ENCODE measurements around the gene TRUB1.

TRUB1 gene

GRCh38 chr10:114912470-114912859, 25.5 kb upstream of the TRUB1 start:
- DNase-seq (ENCODE audit: extremely low spot score), result no peak
- TF ChIP-seq NFRKB (IDR thresholded peaks at IDR 0.05) (no peak), L3MBTL2 (conservative IDR thresholded peaks at IDR 0.05) (no peak), HDGF (IDR thresholded peaks at IDR 0.05; ENCODE audit: borderline replicate concordance) (no peak), BHLHE40 (IDR thresholded peaks at IDR 0.05; ENCODE audit: borderline replicate concordance) (no peak), FOXM1 (IDR thresholded peaks at IDR 0.05; ENCODE audit: borderline replicate concordance) (no peak), FOXK2 (IDR thresholded peaks at IDR 0.05) (no peak), SUZ12 (IDR thresholded peaks at IDR 0.05) (no peak), ARNT (IDR thresholded peaks at IDR 0.05) (no peak), TARDBP (IDR thresholded peaks at IDR 0.05) (no peak), ZNF384 (IDR thresholded peaks at IDR 0.05) (no peak), SP1 (IDR thresholded peaks at IDR 0.05) (no peak), ELF4 (IDR thresholded peaks at IDR 0.05) (no peak), FOXA1 (IDR thresholded peaks at IDR 0.05) (no peak), PKNOX1 (IDR thresholded peaks at IDR 0.05) (no peak), CTBP1 (IDR thresholded peaks at IDR 0.05; ENCODE audit: borderline replicate concordance) (no peak)
- ChIA-PET POLR2A (no interaction called here), CTCF (no interaction called here)

GRCh38 chr10:114914560-114914959, 23.4 kb upstream of the TRUB1 start:
- POLR2A ChIA-PET, result no interaction called here
- TF ChIP-seq SP1 (IDR thresholded peaks at IDR 0.05) (no peak), NFRKB (IDR thresholded peaks at IDR 0.05) (no peak), ZNF384 (IDR thresholded peaks at IDR 0.05) (no peak), TARDBP (IDR thresholded peaks at IDR 0.05) (no peak), BHLHE40 (IDR thresholded peaks at IDR 0.05; ENCODE audit: borderline replicate concordance) (no peak), ELF4 (IDR thresholded peaks at IDR 0.05) (no peak), PKNOX1 (IDR thresholded peaks at IDR 0.05) (no peak), HDGF (IDR thresholded peaks at IDR 0.05; ENCODE audit: borderline replicate concordance) (no peak), SUZ12 (IDR thresholded peaks at IDR 0.05) (no peak), FOXA1 (IDR thresholded peaks at IDR 0.05) (no peak), CTBP1 (IDR thresholded peaks at IDR 0.05; ENCODE audit: borderline replicate concordance) (no peak), FOXM1 (IDR thresholded peaks at IDR 0.05; ENCODE audit: borderline replicate concordance) (no peak), L3MBTL2 (conservative IDR thresholded peaks at IDR 0.05) (no peak), LEF1 (IDR thresholded peaks at IDR 0.05; ENCODE audit: borderline replicate concordance) (no peak), ARNT (IDR thresholded peaks at IDR 0.05) (no peak), FOXK2 (IDR thresholded peaks at IDR 0.05) (no peak)
- no peak for DNase-seq (ENCODE audit: extremely low spot score)
- CTCF ChIA-PET, result interaction anchor here (1.0 kb wide), 1 partner anchor 35 kb away, joined by 4 read pairs; no protein-coding TSS in a partner anchor

GRCh38 chr10:114915294-114915693, 22.7 kb upstream of the TRUB1 start:
- TF ChIP-seq CTBP1 (IDR thresholded peaks at IDR 0.05; ENCODE audit: borderline replicate concordance) (no peak), TARDBP (IDR thresholded peaks at IDR 0.05) (no peak), SP1 (IDR thresholded peaks at IDR 0.05) (no peak), ARNT (IDR thresholded peaks at IDR 0.05) (no peak), NFRKB (IDR thresholded peaks at IDR 0.05) (no peak), SUZ12 (IDR thresholded peaks at IDR 0.05) (no peak), LEF1 (IDR thresholded peaks at IDR 0.05; ENCODE audit: borderline replicate concordance) (no peak), FOXM1 (IDR thresholded peaks at IDR 0.05; ENCODE audit: borderline replicate concordance) (no peak), PKNOX1 (IDR thresholded peaks at IDR 0.05) (no peak), FOXA1 (IDR thresholded peaks at IDR 0.05) (no peak), BHLHE40 (IDR thresholded peaks at IDR 0.05; ENCODE audit: borderline replicate concordance) (no peak), HDGF (IDR thresholded peaks at IDR 0.05; ENCODE audit: borderline replicate concordance) (no peak), FOXK2 (IDR thresholded peaks at IDR 0.05) (no peak), ZNF384 (IDR thresholded peaks at IDR 0.05) (no peak), ELF4 (IDR thresholded peaks at IDR 0.05) (no peak), L3MBTL2 (conservative IDR thresholded peaks at IDR 0.05) (no peak)
- no peak for DNase-seq (ENCODE audit: extremely low spot score)
- ChIA-PET CTCF (interaction anchor here (1.0 kb wide), 1 partner anchor 36 kb away, joined by 4 read pairs; no protein-coding TSS in a partner anchor), POLR2A (no interaction called here)

GRCh38 chr10:114916653-114917052, 21.3 kb upstream of the TRUB1 start:
- TF ChIP-seq TARDBP (IDR thresholded peaks at IDR 0.05) (no peak), SP1 (IDR thresholded peaks at IDR 0.05) (no peak), FOXK2 (IDR thresholded peaks at IDR 0.05) (no peak), L3MBTL2 (conservative IDR thresholded peaks at IDR 0.05) (no peak), SUZ12 (IDR thresholded peaks at IDR 0.05) (no peak), PKNOX1 (IDR thresholded peaks at IDR 0.05) (no peak)
- POLR2A ChIA-PET, result no interaction called here
- CTCF ChIA-PET, result no interaction called here
- DNase-seq (ENCODE audit: extremely low spot score), result no peak

GRCh38 chr10:114917459-114917858, 20.5 kb upstream of the TRUB1 start:
- POLR2A ChIA-PET, result no interaction called here
- DNase-seq (ENCODE audit: extremely low spot score), result no peak
- TF ChIP-seq L3MBTL2 (conservative IDR thresholded peaks at IDR 0.05), result no peak
- TF ChIP-seq SP1 (IDR thresholded peaks at IDR 0.05), result no peak
- no peak for TF ChIP-seq PKNOX1 (IDR thresholded peaks at IDR 0.05)
- no peak for TF ChIP-seq ZNF384 (IDR thresholded peaks at IDR 0.05)
- TF ChIP-seq TARDBP (IDR thresholded peaks at IDR 0.05), result no peak
- no peak for TF ChIP-seq NFRKB (IDR thresholded peaks at IDR 0.05)
- no peak for TF ChIP-seq CTBP1 (IDR thresholded peaks at IDR 0.05; ENCODE audit: borderline replicate concordance)
- no peak for TF ChIP-seq FOXK2 (IDR thresholded peaks at IDR 0.05)
- TF ChIP-seq LEF1 (IDR thresholded peaks at IDR 0.05; ENCODE audit: borderline replicate concordance), result no peak
- TF ChIP-seq FOXA1 (IDR thresholded peaks at IDR 0.05), result no peak
- TF ChIP-seq ARNT (IDR thresholded peaks at IDR 0.05), result no peak
- TF ChIP-seq FOXM1 (IDR thresholded peaks at IDR 0.05; ENCODE audit: borderline replicate concordance), result no peak
- TF ChIP-seq BHLHE40 (IDR thresholded peaks at IDR 0.05; ENCODE audit: borderline replicate concordance), result no peak
- no peak for TF ChIP-seq SUZ12 (IDR thresholded peaks at IDR 0.05)
- TF ChIP-seq ELF4 (IDR thresholded peaks at IDR 0.05), result no peak
- TF ChIP-seq HDGF (IDR thresholded peaks at IDR 0.05; ENCODE audit: borderline replicate concordance), result no peak
- CTCF ChIA-PET, result no interaction called here

Data from HEK293T (cell line).